ENCODE results near the gene HLX. TPM values are rescaled to one million over a fixed set of nuclear protein-coding genes. Genes with fewer than 3 reads are reported as not detected.
A peak's percentile ranks its signal among the peaks of the same experiment; 100 is the strongest.

Gene HLX
- total RNA-seq, 1 donor from 2014 or later: not detected

DNA sequence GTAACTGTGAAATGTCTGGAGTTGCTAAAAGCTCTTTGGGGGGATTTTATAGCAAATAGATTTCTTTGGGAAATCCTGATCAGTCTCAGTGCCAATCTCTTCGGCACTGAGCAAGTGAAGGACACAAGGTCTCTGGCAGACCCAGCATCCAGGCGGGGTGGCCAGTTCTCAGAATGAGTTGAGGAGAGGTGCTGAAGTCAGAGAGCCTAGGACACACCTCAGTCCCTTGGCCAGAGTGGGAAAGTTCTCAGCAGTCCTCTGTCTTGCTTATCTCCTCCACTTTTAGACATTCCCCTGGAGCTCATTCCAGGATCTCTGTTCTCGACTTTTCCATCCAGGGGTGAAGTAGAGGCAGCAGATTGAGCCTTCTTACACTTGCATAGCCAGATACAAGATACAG lies 6.7 kb downstream of the HLX start:
- Histone ChIP-seq H3K9me3 (ENCODE audit: low read depth) (no peaks in the 10 kb centered on the region), H3K36me3 (no peaks in the 10 kb centered on the region), H4K20me1 (ENCODE audit: low read depth) (peaks cover 98% of the 10 kb centered on the region), H3K9ac (no peak overlapping the region), H3K4me1 (peaks cover 5% of the 10 kb centered on the region), H3K79me2 (ENCODE audit: low read depth) (no peaks in the 10 kb centered on the region), H3K27ac (no peak overlapping the region), H3F3A (ENCODE audit: low read depth) (peaks cover 14% of the 10 kb centered on the region), H3K4me3 (no peak overlapping the region), H3K27me3 (peaks cover 100% of the 10 kb centered on the region), H2AFZ (replicated peaks) (no peak overlapping the region), H3K4me2 (no peak overlapping the region)
- H3K9me3 Mint-ChIP-seq: peaks cover 5% of the 10 kb centered on the region
- TF ChIP-seq, protein P1, sequence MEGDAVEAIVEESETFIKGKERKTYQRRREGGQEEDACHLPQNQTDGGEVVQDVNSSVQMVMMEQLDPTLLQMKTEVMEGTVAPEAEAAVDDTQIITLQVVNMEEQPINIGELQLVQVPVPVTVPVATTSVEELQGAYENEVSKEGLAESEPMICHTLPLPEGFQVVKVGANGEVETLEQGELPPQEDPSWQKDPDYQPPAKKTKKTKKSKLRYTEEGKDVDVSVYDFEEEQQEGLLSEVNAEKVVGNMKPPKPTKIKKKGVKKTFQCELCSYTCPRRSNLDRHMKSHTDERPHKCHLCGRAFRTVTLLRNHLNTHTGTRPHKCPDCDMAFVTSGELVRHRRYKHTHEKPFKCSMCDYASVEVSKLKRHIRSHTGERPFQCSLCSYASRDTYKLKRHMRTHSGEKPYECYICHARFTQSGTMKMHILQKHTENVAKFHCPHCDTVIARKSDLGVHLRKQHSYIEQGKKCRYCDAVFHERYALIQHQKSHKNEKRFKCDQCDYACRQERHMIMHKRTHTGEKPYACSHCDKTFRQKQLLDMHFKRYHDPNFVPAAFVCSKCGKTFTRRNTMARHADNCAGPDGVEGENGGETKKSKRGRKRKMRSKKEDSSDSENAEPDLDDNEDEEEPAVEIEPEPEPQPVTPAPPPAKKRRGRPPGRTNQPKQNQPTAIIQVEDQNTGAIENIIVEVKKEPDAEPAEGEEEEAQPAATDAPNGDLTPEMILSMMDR (IDR thresholded peaks at IDR 0.05): no peak
- no peak for TF ChIP-seq EZH2 (IDR thresholded peaks at IDR 0.05)
- no peak for DNase-seq (ENCODE audit: low spot score)
- H3K27ac Mint-ChIP-seq: no peak overlapping the region
- H3K36me3 Mint-ChIP-seq: no peaks in the 10 kb centered on the region
- H3K27me3 Mint-ChIP-seq (ENCODE audit: insufficient read depth, low read depth): peaks cover 95% of the 10 kb centered on the region
- no peak overlapping the region for H3K4me3 Mint-ChIP-seq
- peaks cover 24% of the 10 kb centered on the region for H3K4me1 Mint-ChIP-seq

DNA sequence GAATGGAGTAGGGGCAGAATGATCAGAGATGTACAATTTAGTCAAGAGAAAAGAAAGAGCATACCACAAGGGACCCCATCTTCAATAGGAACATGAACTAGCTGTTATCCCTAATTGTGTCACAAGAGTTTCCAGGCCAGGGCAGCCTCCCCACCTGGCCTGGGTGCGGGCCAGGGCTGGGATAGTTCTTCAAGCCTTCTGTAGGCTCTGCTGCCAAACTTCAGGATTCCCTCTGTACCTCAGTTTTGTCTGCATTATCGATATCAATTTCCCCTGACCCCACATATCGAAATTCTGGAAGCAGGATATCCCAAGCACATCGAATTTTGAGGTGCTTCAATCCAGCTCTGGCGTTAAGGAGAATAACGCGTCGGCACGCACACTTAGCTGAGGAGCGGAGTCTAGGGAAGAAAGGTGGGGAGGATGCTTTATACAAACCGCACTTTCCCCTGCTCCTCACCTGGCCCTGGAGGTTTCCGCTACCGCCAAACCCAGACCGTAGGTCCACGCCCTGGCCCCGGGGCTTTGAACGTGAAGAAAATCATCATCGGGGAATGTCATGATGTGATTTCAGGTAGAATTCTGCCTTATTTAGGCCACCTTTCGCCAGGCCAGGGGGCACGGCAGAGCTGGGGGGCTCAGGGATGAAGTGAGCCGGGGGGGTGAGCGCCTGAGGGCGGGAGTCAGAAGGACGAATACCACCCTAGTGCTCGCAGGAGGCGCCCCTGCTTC lies 7.4 kb downstream of the HLX start:
- Mint-ChIP-seq H3K27ac (no peak overlapping the region), H3K4me3 (no peak overlapping the region), H3K36me3 (no peaks in the 10 kb centered on the region), H3K9me3 (peaks cover 9% of the 10 kb centered on the region), H3K4me1 (peaks cover 23% of the 10 kb centered on the region), H3K27me3 (ENCODE audit: insufficient read depth, low read depth) (peaks cover 95% of the 10 kb centered on the region)
- Histone ChIP-seq H3K4me2 (no peak overlapping the region), H3K9ac (no peak overlapping the region), H3K9me3 (ENCODE audit: low read depth) (no peaks in the 10 kb centered on the region), H3K27me3 (peaks cover 100% of the 10 kb centered on the region), H3K4me1 (peaks cover 5% of the 10 kb centered on the region), H3K4me3 (no peak overlapping the region), H2AFZ (replicated peaks) (no peak overlapping the region), H4K20me1 (ENCODE audit: low read depth) (peaks cover 98% of the 10 kb centered on the region), H3K79me2 (ENCODE audit: low read depth) (no peaks in the 10 kb centered on the region), H3K27ac (no peak overlapping the region), H3K36me3 (no peaks in the 10 kb centered on the region), H3F3A (ENCODE audit: low read depth) (peaks cover 10% of the 10 kb centered on the region)
- DNase-seq (ENCODE audit: low spot score): no peak
- no peak for TF ChIP-seq EZH2 (IDR thresholded peaks at IDR 0.05)
- TF ChIP-seq EZH2phosphoT487 (IDR thresholded peaks at IDR 0.05): peak; percentile 83

DNA sequence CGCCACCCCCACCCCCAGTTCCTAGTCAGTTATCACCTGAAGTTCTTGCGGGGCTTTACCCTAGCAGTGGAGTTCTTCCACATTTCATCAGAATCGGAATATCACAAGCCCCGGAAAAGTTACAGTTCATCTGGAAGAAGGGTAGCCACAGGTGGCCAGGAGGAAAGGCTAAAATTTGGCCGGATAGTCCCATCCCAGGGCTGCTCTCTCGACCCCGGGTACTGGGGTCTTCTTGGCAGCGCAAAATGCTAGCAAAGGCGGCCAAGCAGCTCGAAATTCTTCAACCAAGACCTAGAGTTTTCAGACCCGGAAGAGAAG lies 7.9 kb downstream of the HLX start:
- TF ChIP-seq, protein P1 (IDR thresholded peaks at IDR 0.05): no peak
- TF ChIP-seq EZH2phosphoT487 (IDR thresholded peaks at IDR 0.05) (peak; percentile 82), EZH2 (IDR thresholded peaks at IDR 0.05) (peak; percentile 90)
- DNase-seq (ENCODE audit: low spot score): no peak
- H3K4me1 Mint-ChIP-seq: peaks cover 22% of the 10 kb centered on the region
- peak overlapping the region; percentile 57 for H3K4me3 Mint-ChIP-seq
- H3K27me3 Mint-ChIP-seq (ENCODE audit: insufficient read depth, low read depth): peaks cover 95% of the 10 kb centered on the region
- H3K4me1 ChIP-seq: peaks cover 5% of the 10 kb centered on the region
- H4K20me1 ChIP-seq (ENCODE audit: low read depth): peaks cover 98% of the 10 kb centered on the region
- H3K4me2 ChIP-seq: peak overlapping the region; percentile 43
- no peak overlapping the region for H3K27ac Mint-ChIP-seq
- no peak overlapping the region for H2AFZ ChIP-seq (replicated peaks)
- peaks cover 100% of the 10 kb centered on the region for H3K27me3 ChIP-seq
- no peaks in the 10 kb centered on the region for H3K36me3 ChIP-seq
- H3K79me2 ChIP-seq (ENCODE audit: low read depth): no peaks in the 10 kb centered on the region
- H3K9me3 ChIP-seq (ENCODE audit: low read depth): no peaks in the 10 kb centered on the region
- no peaks in the 10 kb centered on the region for H3K36me3 Mint-ChIP-seq
- H3K4me3 ChIP-seq: no peak overlapping the region
- peaks cover 10% of the 10 kb centered on the region for H3K9me3 Mint-ChIP-seq
- H3K27ac ChIP-seq: no peak overlapping the region
- H3K9ac ChIP-seq: no peak overlapping the region
- peaks cover 10% of the 10 kb centered on the region for H3F3A ChIP-seq (ENCODE audit: low read depth)

Measured in neural progenitor cell (in vitro differentiated cells).